Measurements from ENCODE around the gene ERP29. TPM values are rescaled to one million over a fixed set of nuclear protein-coding genes. Genes with fewer than 3 reads are reported as not detected.

Gene ERP29
- total and polyA plus RNA-seq, 2 of the 13 experiments (the other 11 are each of a cell fraction or from before 2014, with no cell fraction given): 111 to 147 TPM

- 97% methylated on average over 3 of the region's 3 CpGs for WGBS (ENCODE audit: low lambda C conversion rate)
- intact Hi-C loops (cut with micrococcal nuclease; ENCODE audit: unreplicated experiment): no loop called here
- BruUV-seq (replicated peaks): no TSS peak
- TF ChIP-seq ZNF431 (CRISPR knock-in tag; IDR thresholded peaks at IDR 0.05; ENCODE audit: borderline replicate concordance, low read depth): no peak
- TF ChIP-seq ISX (CRISPR knock-in tag; conservative IDR thresholded peaks at IDR 0.05): no peak
- no peak for TF ChIP-seq ZFP36L2 (CRISPR knock-in tag; IDR thresholded peaks at IDR 0.05)
- no peak for TF ChIP-seq ZNF644 (CRISPR knock-in tag; IDR thresholded peaks at IDR 0.05; ENCODE audit: low read depth)
- TF ChIP-seq, protein P1, sequence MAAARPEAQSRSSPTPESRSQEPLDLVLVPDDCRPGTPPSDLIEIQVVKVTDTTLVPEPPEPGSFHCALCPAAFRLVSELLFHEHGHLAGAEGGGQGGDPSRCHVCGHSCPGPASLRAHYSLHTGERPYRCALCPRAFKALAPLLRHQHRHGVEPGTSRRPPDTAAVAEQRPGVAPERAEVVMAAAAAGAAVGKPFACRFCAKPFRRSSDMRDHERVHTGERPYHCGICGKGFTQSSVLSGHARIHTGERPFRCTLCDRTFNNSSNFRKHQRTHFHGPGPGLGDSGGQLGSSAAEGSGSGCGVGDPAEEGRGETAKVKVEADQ (CRISPR knock-in tag; IDR thresholded peaks at IDR 0.05; ENCODE audit: borderline replicate concordance): no peak
- no peak for TF ChIP-seq HHEX (CRISPR knock-in tag; IDR thresholded peaks at IDR 0.05)
- TF ChIP-seq ZNF414 (CRISPR knock-in tag; IDR thresholded peaks at IDR 0.05): no peak
- TF ChIP-seq, protein P2, sequence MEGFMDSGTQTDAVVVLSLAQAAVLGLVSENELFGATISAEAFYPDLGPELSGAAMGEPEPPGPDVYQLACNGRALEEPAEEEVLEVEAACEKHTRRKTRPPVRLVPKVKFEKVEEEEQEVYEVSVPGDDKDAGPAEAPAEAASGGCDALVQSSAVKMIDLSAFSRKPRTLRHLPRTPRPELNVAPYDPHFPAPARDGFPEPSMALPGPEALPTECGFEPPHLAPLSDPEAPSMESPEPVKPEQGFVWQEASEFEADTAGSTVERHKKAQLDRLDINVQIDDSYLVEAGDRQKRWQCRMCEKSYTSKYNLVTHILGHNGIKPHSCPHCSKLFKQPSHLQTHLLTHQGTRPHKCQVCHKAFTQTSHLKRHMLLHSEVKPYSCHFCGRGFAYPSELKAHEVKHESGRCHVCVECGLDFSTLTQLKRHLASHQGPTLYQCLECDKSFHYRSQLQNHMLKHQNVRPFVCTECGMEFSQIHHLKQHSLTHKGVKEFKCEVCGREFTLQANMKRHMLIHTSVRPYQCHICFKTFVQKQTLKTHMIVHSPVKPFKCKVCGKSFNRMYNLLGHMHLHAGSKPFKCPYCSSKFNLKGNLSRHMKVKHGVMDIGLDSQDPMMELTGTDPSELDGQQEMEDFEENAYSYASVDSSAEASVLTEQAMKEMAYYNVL (CRISPR knock-in tag; IDR thresholded peaks at IDR 0.05; ENCODE audit: borderline replicate concordance): no peak
- no peak for TF ChIP-seq ZNF878 (CRISPR knock-in tag; IDR thresholded peaks at IDR 0.05)
- no peak for TF ChIP-seq MEF2D (CRISPR knock-in tag; IDR thresholded peaks at IDR 0.05)
- no peak for TF ChIP-seq GPN1 (CRISPR knock-in tag; IDR thresholded peaks at IDR 0.05; ENCODE audit: borderline replicate concordance)
- TF ChIP-seq GZF1 (CRISPR knock-in tag; IDR thresholded peaks at IDR 0.05): no peak
- no peak for TF ChIP-seq RERE (CRISPR knock-in tag; IDR thresholded peaks at IDR 0.05; ENCODE audit: low read depth)
- no peak for TF ChIP-seq ZNF619 (CRISPR knock-in tag; IDR thresholded peaks at IDR 0.05)
- no peak for TF ChIP-seq SCMH1 (CRISPR knock-in tag; IDR thresholded peaks at IDR 0.05; ENCODE audit: borderline replicate concordance)
Measured at GRCh38 chr12:112004041-112004440, 9.2 kb upstream of the ERP29 start.

More at GRCh38 chr12:112004041-112004440, 9.2 kb upstream of the ERP29 start:
- ChIA-PET CTCF (ENCODE audit: low intra/inter-chr PET ratio, low total read pairs) (no interaction called here), POLR2A (interaction anchor here (1.2 kb wide), 1 partner anchor 9 kb away, joined by 7 read pairs; the partner anchor contains the start of genes ERP29 and TMEM116)
- FAIRE-seq (no peak), ATAC-seq (no peak), DNase-seq (ENCODE audit: low spot score) (no peak)
- Histone ChIP-seq H3K4me1 (ENCODE audit: insufficient read depth, low read length) (peaks cover 11% of the 10 kb centered on the region), H2AFZ (ENCODE audit: low read length) (no peak overlapping the region), H3K4me2 (ENCODE audit: low read depth, low read length) (no peak overlapping the region), H4K20me1 (ENCODE audit: insufficient read depth, low read length) (no peaks in the 10 kb centered on the region), H3K9ac (ENCODE audit: insufficient read depth, low read depth, low read length) (no peak overlapping the region), H3K27ac (ENCODE audit: extremely low read length, insufficient read depth, low read length) (no peak overlapping the region), H3K9me3 (ENCODE audit: low read length) (no peaks in the 10 kb centered on the region), H3K36me3 (replicated peaks in 1 of 2; ENCODE audit: control insufficient read depth in 1 of 2, insufficient read depth in 2 of 2, low read length in 2 of 2) (0 out of 5 replicates have a peak, but pooled peaks cover 0 to 3% of the 10 kb centered on the region in 2 experiments), H3K27me3 (ENCODE audit: control insufficient read depth in 1 of 2, insufficient read depth in 2 of 2, low read length in 2 of 2) (no peaks in the 10 kb centered on the region; a peak in 1 of 5 replicates), H3K79me2 (ENCODE audit: insufficient read depth, low read length) (no peaks in the 10 kb centered on the region), H3K4me3 (replicated peaks in 1 of 3; ENCODE audit: insufficient read depth in 1 of 3, low read depth in 2 of 3, low read length in 3 of 3) (no peak overlapping the region)
- in situ Hi-C loops (cut with HindIII; ENCODE audit: extremely low pct_ligation_motif_present, low pct_unique_long_range_greater_than_20kb): no loop called here
